Activated B cell treated with CpG ODN at 0.5 μM for 24 hours (primary cell): ENCODE data around the gene LRBA. TPM values are rescaled to one million over a fixed set of nuclear protein-coding genes. Genes with fewer than 3 reads are reported as not detected.

Experiments used
- ATAC-seq: fragments of 200-7000 bp; cut with Tn5 transposase; one replicate; pipeline ENCODE4 v1.10.0; 2021; ENCODE audit warnings: low read depth, mild to moderate bottlenecking, moderate library complexity
- CTCF ChIA-PET: fragments of 350-600 bp; sonication (Branson Sonifier 250); formaldehyde crosslinking; loops from one replicate; lab custom pipeline; 2021; ENCODE audit warnings: antibody characterized with exemption; lab: Charles Lee
- POLR2A ChIA-PET: fragments of 350-600 bp; sonication (Branson Sonifier 250); formaldehyde crosslinking; loops from one replicate; lab custom pipeline; 2021; ENCODE audit warnings: antibody characterized with exemption; lab: Charles Lee
- DNase-seq: peaks from one replicate; pipeline ENCODE4 v3.0.0; 2022
- H3K27ac Mint-ChIP-seq: one replicate; pipeline ENCODE4 v1.8.0; 2020; ENCODE audit warnings: mixed read lengths
- H3K27me3 Mint-ChIP-seq: one replicate; pipeline ENCODE4 v1.8.0; 2021; ENCODE audit warnings: mixed read lengths
- H3K36me3 Mint-ChIP-seq: one replicate; pipeline ENCODE4 v1.8.0; 2021; ENCODE audit warnings: low read depth, mixed read lengths
- H3K4me1 Mint-ChIP-seq: one replicate; pipeline ENCODE4 v1.8.0; 2021; ENCODE audit warnings: mixed read lengths
- H3K4me3 Mint-ChIP-seq: one replicate; pipeline ENCODE4 v1.8.0; 2020; ENCODE audit warnings: mild to moderate bottlenecking, mixed read lengths
- H3K9me3 Mint-ChIP-seq: one replicate; pipeline ENCODE4 v1.8.0; 2020; ENCODE audit warnings: mixed read lengths
- intact Hi-C: fragments of 100-400 bp; cut with micrococcal nuclease; formaldehyde crosslinking; loops from one replicate; pipeline ENCODE4 v1.15.1; 2024
- total RNA-seq: library from RNA; stranded (reverse); gene quantifications from 2 replicates; pipeline ENCODE4 v1.2.3, GENCODE V29; 2022
- TF ChIP-seq, protein P1 (sequence below): fragments of 200-600 bp; IDR thresholded peaks from one replicate; pipeline ENCODE4 v1.8.0; 2022; ENCODE audit warnings: antibody characterized with exemption, mild to moderate bottlenecking

The LRBA gene
- total RNA-seq, 1 donor from 2014 or later = 66.5 TPM

GRCh38 chr4:150229520-150229919, 785.6 kb downstream of the LRBA start:
- no peak for DNase-seq

DNA sequence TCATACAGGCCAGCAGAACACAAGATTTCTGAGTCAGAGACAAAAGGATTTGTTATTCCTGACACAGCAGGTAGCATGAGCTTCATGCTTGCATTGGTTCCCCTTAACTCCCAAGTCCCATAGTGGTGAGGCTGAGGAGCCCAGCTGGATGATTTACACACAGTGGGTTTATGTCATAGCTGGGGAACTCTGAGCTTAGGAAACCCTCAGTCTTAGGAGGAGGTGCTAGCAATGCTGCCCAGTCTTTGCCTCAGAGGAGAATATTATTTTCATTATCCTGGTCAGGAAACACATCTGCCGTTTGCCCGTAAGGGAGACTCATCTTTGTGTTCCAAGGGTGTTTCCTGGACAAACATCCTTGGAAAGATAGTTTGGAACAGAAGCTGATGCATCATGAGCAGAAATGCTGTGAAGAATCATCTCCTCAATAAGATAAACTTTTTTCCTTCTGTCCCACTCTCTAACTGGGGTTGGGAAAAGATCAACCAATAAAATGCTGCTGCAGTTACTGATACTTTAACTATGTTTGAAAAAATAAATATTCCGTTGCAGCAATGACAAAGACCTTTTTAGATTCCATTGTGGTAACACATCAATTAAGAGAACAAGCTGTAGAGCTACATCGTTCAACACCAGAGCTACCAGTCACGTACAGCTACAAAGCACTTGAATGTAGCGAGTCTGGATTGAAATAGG, 790.0 kb downstream of the LRBA start:
- no peaks in the 10 kb centered on the region for H3K36me3 Mint-ChIP-seq
- H3K27me3 Mint-ChIP-seq = no peaks in the 10 kb centered on the region
- intact Hi-C loops = no loop called here
- no peak for DNase-seq
- no peaks in the 10 kb centered on the region for H3K9me3 Mint-ChIP-seq
- H3K27ac Mint-ChIP-seq = no peak overlapping the region
- H3K4me3 Mint-ChIP-seq = no peak overlapping the region
- no peaks in the 10 kb centered on the region for H3K4me1 Mint-ChIP-seq
- TF ChIP-seq, protein P1, sequence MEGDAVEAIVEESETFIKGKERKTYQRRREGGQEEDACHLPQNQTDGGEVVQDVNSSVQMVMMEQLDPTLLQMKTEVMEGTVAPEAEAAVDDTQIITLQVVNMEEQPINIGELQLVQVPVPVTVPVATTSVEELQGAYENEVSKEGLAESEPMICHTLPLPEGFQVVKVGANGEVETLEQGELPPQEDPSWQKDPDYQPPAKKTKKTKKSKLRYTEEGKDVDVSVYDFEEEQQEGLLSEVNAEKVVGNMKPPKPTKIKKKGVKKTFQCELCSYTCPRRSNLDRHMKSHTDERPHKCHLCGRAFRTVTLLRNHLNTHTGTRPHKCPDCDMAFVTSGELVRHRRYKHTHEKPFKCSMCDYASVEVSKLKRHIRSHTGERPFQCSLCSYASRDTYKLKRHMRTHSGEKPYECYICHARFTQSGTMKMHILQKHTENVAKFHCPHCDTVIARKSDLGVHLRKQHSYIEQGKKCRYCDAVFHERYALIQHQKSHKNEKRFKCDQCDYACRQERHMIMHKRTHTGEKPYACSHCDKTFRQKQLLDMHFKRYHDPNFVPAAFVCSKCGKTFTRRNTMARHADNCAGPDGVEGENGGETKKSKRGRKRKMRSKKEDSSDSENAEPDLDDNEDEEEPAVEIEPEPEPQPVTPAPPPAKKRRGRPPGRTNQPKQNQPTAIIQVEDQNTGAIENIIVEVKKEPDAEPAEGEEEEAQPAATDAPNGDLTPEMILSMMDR = no peak
- ATAC-seq = no peak
- ChIA-PET POLR2A (no interaction called here), CTCF (no interaction called here)

More at GRCh38 chr4:150229520-150229919, 785.6 kb downstream of the LRBA start:
- Mint-ChIP-seq H3K27ac (no peak overlapping the region), H3K4me3 (no peak overlapping the region), H3K4me1 (no peaks in the 10 kb centered on the region), H3K9me3 (no peaks in the 10 kb centered on the region), H3K36me3 (no peaks in the 10 kb centered on the region), H3K27me3 (no peaks in the 10 kb centered on the region)
- intact Hi-C loops = no loop called here
- POLR2A ChIA-PET = no interaction called here
- TF ChIP-seq, protein P1 = no peak
- no peak for ATAC-seq
- CTCF ChIA-PET = no interaction called here

DNA sequence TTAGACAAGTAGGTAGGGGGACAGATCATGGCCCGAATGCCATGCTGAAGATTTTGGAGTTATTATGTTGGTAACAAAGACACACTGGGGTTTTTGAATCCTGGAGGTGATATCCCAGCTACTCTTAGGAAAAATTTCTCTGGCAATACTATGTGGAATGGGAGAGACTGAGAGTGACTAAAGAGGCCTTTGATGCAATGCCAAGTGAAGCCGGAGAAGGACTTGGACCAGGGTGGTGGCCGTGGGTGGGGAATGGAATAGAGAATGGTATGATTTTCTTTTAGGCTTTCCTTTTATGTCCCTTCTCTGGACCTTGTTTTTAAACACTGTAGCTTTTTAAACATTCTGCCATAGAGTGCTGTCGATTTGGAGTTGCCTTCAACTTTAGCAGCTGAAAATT, 795.2 kb downstream of the LRBA start:
- Mint-ChIP-seq H3K4me3 (no peak overlapping the region), H3K27me3 (no peaks in the 10 kb centered on the region), H3K9me3 (no peaks in the 10 kb centered on the region), H3K36me3 (no peaks in the 10 kb centered on the region), H3K27ac (no peak overlapping the region), H3K4me1 (no peaks in the 10 kb centered on the region)
- CTCF ChIA-PET = interaction anchor here (1.7 kb wide), 1 partner anchor 208 kb away, joined by 4 read pairs; no protein-coding TSS in a partner anchor
- POLR2A ChIA-PET = no interaction called here
- DNase-seq (no peak), ATAC-seq (no peak)
- TF ChIP-seq, protein P1 = no peak
- intact Hi-C loops = no loop called here

GRCh38 chr4:150218447-150218846, 796.6 kb downstream of the LRBA start:
- no peaks in the 10 kb centered on the region for H3K36me3 Mint-ChIP-seq
- ChIA-PET POLR2A (no interaction called here), CTCF (interaction anchor here (1.3 to 1.7 kb wide), 2 partner anchors 207 to 237 kb away, joined by 3 to 4 read pairs; no protein-coding TSS in a partner anchor)
- TF ChIP-seq, protein P1 = no peak
- ATAC-seq (no peak), DNase-seq (no peak)
- no peak overlapping the region for H3K27ac Mint-ChIP-seq
- no peak overlapping the region for H3K4me3 Mint-ChIP-seq
- H3K4me1 Mint-ChIP-seq = no peaks in the 10 kb centered on the region
- intact Hi-C loops = no loop called here
- no peaks in the 10 kb centered on the region for H3K9me3 Mint-ChIP-seq
- H3K27me3 Mint-ChIP-seq = no peaks in the 10 kb centered on the region

DNA sequence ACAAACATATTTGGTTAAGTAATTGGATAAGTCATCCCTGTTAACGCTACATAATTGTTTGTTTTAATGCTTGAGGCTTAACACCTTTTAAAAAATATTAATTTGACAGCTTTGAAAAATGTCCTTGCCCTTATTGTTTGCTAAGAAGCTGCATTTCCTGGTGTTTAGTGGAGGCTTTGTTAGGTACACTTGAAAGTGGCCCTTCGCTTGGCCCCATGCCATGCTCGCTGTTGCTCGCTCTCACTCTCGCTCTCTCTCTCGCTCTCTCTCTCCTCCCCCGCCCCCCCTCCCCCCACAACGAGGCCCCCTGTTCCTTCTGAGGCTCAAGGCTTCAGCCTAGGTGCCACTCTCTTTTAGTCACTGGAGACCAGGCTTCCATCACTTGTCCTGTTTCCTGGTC, 797.3 kb downstream of the LRBA start:
- H3K4me1 Mint-ChIP-seq = no peaks in the 10 kb centered on the region
- H3K27ac Mint-ChIP-seq = no peak overlapping the region
- no peaks in the 10 kb centered on the region for H3K27me3 Mint-ChIP-seq
- intact Hi-C loops = no loop called here
- H3K36me3 Mint-ChIP-seq = no peaks in the 10 kb centered on the region
- H3K9me3 Mint-ChIP-seq = no peaks in the 10 kb centered on the region
- ATAC-seq (no peak), DNase-seq (no peak)
- POLR2A ChIA-PET = no interaction called here
- TF ChIP-seq, protein P1 = no peak
- CTCF ChIA-PET = interaction anchor here (0.8 to 1.3 kb wide), 2 partner anchors 207 to 236 kb away, joined by 3 read pairs; no protein-coding TSS in a partner anchor
- H3K4me3 Mint-ChIP-seq = no peak overlapping the region
